GM19351 (cell line): ENCODE measurements around the gene CAPS.
A peak's percentile ranks its signal among the peaks of the same experiment; 100 is the strongest.

Experiments
- ATAC-seq: cut with Tn5 transposase; IDR thresholded peaks from one replicate; pipeline ENCODE4 v1.9.1; 2021; ENCODE audit warnings: mild to moderate bottlenecking, moderate library complexity; ENCODE audit not compliant: unreplicated experiment

Gene CAPS

DNA sequence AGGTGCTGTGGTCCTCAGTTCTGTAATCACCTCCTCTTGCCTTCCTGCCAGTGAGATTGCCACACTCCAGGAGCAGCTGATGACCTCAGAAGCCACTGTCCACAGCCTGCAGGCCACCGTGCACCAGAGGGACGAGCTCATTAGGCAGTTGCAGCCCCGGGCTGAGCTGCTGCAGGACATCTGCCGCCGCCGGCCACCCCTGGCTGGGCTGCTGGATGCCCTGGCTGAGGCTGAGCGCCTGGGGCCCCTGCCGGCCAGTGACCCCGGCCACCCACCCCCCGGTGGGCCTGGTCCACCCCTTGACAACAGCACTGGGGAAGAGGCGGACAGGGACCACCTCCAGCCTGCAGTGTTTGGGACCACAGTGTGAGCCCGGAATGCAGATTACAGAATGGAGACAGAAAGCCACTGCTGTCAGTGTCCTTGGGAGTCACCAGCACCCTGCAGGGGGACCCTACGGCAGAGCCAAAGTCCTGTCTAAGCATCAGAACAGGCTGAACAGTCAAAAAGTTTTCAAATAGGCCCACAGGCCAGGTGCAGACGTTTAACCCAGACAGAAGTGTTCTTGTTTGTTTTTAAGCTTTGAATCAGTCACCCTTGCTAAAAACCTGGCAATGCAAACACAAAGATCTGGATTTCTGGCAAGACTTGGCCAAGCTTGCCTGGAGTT is 5.1 kb upstream of the CAPS start:
- ATAC-seq = no peak

GRCh38 chr19:5910638-5910907 is 3.5 kb upstream of the CAPS start:
- ATAC-seq = no peak

DNA sequence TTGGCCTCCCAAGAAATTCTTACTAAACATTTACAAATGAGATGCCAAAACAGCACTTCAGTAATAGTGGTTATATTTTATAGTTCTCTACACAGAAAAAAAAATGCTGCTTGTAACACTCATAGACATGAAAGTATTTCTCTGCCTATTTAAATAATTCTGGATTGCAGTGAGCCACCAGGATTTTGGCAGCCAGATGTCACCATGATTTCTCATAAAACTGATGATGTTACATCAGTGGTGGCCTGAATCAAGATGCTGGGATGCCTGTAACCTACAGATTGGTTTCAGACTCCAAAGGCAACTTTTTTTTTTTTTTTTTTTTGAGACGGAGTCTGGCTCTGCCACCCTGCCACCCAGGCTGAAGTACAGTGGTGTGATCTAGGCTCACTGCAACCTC is 2.7 kb upstream of the CAPS start:
- ATAC-seq = no peak

DNA sequence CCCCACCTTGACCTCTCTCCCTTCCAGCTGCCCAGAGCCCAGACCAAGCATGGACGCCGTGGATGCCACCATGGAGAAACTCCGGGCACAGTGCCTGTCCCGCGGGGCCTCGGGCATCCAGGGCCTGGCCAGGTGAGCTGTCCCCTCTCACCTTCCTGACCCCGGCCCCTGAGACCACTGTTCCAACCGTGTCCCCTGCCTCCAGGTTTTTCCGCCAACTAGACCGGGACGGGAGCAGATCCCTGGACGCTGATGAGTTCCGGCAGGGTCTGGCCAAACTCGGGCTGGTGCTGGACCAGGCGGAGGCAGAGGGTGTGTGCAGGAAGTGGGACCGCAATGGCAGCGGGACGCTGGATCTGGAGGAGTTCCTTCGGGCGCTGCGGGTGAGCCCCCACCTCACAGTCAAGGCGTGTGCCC is 312 bp downstream of the CAPS start:
- no peak for ATAC-seq

DNA sequence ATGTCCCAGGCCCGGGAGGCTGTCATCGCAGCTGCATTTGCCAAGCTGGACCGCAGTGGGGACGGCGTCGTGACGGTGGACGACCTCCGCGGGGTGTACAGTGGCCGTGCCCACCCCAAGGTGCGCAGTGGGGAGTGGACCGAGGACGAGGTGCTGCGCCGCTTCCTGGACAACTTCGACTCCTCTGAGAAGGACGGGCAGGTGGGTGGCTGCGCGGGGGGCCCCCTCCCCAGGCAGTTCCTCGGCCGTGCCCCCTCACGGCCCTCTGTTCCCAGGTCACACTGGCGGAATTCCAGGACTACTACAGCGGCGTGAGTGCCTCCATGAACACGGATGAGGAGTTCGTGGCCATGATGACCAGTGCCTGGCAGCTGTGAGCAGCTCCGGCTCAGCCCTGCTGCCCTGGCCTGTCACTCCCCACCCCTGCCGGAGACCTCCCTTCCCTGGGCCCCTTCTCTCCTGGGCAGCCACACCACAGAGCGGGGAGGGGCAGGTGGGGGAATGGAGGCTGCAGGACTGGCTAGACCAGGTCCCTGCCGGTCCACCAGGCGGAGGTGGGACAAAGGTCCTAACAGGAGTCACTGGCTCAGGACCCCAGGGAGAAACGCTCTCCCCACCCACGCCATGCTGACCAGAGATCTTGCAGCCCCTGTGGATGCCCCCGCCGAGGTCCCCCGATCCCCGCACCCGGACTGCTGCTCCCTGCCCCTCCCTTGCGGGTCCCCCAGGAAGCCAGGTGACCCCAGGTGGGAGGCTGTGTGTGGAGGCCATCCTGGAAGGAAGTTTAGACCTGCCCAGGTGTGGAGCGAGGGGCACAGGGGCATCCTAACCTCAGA is 1.1 kb downstream of the CAPS start:
- no peak for ATAC-seq

DNA sequence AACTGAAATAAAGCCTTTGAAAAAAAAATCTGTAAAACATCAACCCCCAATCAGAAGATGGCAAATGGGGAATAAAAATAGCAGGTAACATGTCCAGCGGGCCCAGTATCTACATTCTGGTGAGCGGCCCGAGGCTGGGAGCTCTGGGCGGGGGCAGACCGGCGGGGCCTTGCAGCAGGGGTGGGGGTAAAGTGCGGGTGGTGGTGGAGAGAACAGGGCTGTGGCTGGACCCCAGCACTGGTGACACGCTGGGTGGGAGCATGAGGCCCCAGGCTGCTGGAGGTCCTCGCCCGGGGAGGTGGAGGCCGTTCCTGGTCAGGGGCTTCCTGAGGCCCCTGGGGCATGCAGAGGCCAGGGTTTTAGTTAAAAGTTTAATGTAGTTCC is 1.7 kb downstream of the CAPS start:
- no peak for ATAC-seq

DNA sequence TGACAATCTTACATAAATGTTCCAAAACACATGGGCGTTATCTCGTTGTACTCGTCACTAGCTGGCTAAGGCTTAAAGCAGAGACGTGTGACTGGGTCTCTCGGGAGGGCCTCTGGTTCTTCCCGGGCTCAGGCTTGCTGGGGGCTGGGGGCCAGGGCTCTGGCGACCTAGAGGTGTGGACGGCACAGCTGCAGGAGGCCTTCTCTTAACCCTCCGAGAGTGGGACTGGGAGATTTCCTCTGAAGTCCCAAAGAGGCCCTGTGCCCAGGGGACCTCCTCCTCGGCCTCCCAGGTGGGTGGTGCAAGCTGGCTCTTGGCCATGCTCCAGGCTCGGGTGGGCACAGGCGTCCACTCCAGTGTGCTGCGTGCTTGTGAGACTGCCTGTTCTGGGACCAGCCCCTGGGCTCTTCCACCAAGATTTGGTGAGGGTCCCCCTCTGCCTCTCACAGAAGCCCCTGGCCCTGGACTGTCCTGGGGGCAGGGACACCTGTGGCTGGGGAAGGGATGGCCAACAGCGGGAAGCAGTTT is 2.2 kb downstream of the CAPS start:
- no peak for ATAC-seq

DNA sequence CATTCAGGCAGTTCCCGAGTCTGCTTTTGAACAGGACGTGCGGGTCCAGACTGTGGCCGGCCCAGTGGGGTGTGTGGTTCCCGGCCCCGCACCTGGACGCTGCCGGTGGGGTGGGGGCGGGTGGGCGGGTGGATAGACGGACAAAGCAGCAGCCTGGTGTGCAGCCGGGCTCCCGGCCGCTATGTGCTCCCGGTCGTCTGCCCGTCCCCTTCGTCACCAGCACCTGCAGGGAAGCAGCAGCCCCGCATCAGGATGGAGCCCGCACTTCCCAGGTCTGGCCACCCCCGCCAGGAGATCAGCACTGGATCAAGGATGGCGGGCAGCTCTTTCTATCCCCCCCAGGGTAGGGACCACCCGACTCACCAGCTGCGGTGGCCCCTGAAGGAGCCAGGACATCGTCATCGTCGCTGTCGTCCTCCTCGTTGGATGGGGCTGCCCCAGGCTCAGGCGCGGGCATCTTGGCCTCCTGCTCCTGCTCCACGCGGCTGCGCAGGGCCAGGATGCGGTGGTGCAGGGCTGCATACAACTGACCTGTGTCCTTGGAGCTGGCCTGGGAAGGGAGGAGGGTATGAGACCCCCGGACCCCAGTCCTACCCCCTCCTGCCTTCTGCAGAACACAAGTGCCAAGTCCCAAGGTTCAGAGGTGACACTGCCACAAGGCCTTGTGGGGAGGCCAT is 3.5 kb downstream of the CAPS start:
- ATAC-seq = no peak

DNA sequence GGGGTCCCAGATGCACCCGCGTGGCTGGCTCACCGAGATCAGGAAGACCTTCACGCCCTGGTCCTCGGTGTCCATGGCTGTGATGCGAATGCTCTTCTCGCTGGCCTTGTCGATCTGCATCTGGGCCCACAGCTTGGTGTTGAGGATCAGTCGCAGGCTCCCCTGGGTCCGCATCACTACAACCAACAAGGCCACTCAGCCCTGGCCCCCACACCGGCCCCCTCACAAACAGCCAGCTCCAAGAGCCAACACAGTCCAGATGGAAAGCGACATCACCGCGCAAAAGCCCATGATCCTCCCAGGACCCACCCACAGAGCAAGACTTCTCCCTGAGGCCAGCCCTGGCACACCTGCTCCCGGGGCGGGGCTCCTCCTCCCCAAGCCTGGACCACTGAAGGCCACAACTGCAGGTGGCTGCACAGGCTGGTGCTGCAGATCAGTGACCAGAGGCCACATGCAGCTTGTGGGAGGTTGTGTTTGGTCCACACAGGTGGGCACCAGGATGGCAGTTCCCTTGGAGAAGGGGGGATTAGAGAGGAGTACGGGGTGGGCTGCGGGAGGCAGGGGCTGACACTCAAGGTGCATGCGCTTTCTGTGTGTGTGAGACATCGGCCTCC is 4.5 kb downstream of the CAPS start:
- no peak for ATAC-seq

DNA sequence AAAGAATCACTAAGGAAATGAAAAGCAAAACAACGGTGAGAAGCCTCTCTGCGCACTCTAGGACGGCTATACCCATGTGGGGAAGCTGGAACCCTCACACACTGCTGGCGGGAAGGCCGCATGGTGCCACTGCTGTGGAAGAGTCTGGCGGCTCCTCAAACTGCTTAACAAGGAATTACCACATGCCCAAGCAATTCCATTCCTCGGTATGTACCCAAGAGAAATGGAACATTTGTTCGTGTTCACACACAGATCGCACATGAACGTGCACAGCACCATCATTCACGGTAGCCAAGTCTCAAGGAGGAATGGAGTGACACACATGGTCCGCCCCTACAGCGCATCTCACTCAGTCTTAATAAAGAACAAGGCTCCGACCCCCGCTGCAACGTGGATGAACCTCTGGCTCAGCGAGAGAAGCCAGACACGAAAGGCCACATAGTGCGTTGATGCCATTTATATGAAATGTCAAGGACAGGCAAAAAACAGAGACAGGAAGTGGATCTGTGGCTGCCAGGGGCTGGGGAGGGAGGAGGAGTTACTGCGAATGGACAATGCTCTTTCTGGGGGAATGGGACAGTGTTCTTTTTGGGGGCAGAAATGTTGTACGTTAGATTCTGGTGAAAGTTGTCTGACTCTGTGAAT is 7.6 kb downstream of the CAPS start:
- no peak for ATAC-seq

GRCh38 chr19:5922161-5922545 is 8.1 kb downstream of the CAPS start:
- ATAC-seq = no peak

GRCh38 chr19:5923356-5923755 is 9.3 kb downstream of the CAPS start:
- no peak for ATAC-seq

DNA sequence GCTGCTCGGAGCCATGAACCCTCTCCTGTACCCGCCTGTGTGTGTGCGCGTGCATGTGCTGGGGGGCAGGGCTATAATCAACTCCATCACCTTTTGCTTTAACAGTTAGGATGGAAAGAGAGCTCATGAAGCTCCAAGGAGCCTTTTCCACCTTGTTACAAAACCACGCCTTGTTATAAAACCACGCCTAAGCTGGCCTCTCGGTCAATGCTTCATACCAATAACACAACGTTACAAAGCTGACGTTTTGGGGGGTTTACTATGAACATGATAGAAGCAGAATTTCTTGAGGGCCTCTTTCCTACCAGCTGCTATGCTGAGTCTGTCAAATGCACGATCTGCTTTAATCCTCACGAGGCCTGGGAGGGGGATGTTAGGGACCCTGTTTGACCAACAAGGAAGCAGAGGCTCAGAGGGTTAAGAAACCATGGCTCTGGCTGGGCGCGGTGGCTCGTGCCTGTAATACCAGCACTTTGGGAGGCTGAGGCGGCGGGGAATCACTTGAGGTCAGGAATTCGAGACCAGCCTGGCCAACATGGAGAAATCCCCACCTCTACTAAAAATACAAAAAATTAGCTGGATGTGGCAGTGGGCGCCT is 11.9 kb downstream of the CAPS start:
- no peak for ATAC-seq

DNA sequence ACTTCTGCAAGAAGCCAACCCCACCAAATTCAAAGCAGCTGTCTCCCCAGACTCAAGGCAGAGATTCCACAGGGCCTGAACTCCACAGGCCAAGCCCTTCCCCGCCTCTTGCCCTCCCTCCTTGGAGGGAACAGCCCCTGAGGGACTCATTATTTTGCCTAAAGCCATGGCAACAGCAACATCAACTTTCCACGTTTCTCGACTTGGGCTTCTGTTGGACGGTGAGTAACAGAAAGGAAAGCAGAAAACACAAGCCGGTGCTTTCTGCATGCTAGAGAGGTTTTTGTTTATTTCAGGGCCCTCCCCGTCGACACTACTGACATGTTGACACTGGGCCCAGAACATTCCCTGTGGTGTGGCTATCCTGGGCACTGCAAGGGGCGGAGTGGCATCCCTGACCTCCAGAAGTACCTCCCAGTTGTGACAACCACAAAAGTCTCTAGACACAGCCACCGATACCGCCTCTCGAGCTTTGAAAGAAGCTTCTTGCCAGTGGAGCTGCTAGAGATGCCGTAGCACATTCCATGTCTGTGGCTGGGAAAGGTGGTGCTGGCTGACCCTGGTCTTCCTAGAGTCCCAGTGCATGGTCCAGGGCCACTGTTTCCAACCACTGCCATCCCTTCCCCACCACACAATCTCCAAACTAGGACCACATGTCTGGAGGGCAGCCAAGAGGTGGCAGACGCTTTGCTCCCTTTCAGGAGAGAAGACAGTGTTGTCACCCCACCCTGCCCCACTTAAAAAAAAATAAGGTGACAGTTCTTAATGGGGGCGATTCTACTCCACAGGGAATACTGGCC is 12.8 kb downstream of the CAPS start:
- ATAC-seq = no peak

DNA sequence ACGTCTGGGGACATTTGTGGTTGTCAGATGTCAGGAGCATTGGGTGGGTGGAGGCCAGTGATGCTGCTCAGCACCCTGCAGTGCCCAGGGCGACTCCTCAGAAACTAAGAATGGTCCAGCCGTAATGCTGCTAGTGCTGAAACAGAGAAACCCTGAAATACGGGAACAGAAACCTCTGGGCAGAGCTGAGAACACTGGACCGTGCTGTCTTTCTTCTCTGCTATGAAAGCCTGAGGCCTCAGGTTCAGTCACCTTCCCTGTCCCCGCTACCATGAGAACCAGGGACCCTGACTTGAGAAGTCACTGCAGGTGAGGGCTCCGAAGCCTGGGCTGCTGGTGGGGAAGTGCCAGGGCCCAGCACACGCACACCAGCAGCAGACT is 13.4 kb downstream of the CAPS start:
- peak; percentile 64 for ATAC-seq

DNA sequence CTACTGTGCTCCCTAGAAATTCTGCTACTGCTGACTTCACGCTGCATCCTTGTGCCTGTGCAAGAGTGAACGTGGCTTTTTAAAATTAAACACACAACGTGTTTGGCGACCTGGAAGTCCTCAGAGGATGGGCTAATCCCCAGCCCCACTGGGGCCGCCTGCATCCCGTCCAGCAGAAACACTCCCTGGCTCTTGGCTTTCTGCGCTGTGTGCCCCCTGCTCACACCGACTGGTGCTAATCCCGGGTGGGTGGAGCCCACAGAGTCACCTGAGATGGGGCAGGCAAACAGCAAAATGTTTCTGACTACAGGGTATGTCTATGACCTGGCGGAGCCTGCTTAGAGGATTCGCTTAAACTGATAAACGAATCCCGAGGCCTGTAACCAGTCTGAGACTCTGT is 15.1 kb downstream of the CAPS start:
- ATAC-seq = no peak

GRCh38 chr19:5929625-5930024 is 15.6 kb downstream of the CAPS start:
- no peak for ATAC-seq

DNA sequence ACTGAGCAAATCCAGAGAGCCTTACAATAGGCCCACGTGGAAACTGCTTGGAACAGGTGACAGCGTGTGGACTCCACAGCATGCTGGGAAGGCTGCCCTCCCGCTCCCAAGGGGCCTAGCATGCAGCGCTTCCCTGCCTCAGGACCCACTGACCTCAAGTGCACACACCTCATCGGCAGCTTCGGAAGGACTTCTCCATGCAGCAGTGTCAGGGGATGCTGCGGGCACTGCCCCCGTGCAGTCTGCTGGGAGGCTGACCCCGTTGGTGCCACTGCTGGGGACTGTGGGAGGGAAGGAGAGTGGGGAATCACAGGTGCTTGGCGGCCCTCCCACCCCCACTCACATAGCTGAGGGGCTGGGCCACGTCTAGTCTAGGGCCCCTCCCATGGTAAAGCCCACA is 17.2 kb downstream of the CAPS start:
- ATAC-seq = no peak

- no peak for ATAC-seq
Observed at GRCh38 chr19:5932146-5932545, 18.1 kb downstream of the CAPS start.
